Endothelial cell of umbilical vein (primary cell): ENCODE results near the gene AP2B1. TPM values are rescaled to one million over a fixed set of nuclear protein-coding genes. Genes with fewer than 3 reads are reported as not detected.

ENCODE experiments used
- BruUV-seq: library from RNA; stranded (reverse); fragments of 400-500 nt; replicated peaks from 2 replicates; lab custom pipeline; 2021; lab: Mats Ljungman, UMichigan
- CTCF ChIA-PET: fragments of 300-600, 350-600 bp; sonication (Branson Sonifier 250); formaldehyde crosslinking; loops from one replicate; lab custom pipeline; 2021; ENCODE audit warnings: antibody characterized with exemption, inconsistent platforms; lab: Charles Lee
- POLR2A ChIA-PET: fragments of 300-600, 350-600 bp; sonication (Branson Sonifier 250); formaldehyde crosslinking; loops from one replicate; lab custom pipeline; 2021; ENCODE audit warnings: antibody characterized with exemption, inconsistent platforms; lab: Charles Lee
- DNase-seq: peaks from one replicate; pipeline ENCODE4 v3.0.0-alpha.2; 2011; ENCODE audit warnings: low read depth, low spot score
- FAIRE-seq: peaks from 2 replicates; lab custom pipeline; 2011; peaks lifted over from hg19 to GRCh38; lab: Jason Lieb, UNC
- H2AFZ ChIP-seq: 2 replicates; pipeline ENCODE4 v1.6.0; 2012; ENCODE audit warnings: low read depth, low read length, control low read depth, inconsistent platforms
- H3K27ac ChIP-seq: 2 replicates; pipeline ENCODE4 v1.5.1; 2011; ENCODE audit warnings: low read depth, mild to moderate bottlenecking, control low read depth, low read length, moderate library complexity; ENCODE audit not compliant: insufficient read depth
- H3K27me3 ChIP-seq, 2 experiments: 2 replicates each; pipeline versions ENCODE4 v1.6.0 to v1.6.1; 2011; ENCODE audit warnings: low read length in 2 of 2, mixed read lengths in 1 of 2; ENCODE audit not compliant: control insufficient read depth in 2 of 2, insufficient read depth in 2 of 2
- H3K36me3 ChIP-seq, 2 experiments: 2 replicates in 1 of 2; 3 replicates in 1 of 2; pipeline ENCODE4 v1.5.1; 2011; ENCODE audit warnings: low read length in 2 of 2, mild to moderate bottlenecking in 1 of 2, moderate library complexity in 1 of 2; ENCODE audit not compliant: control insufficient read depth in 2 of 2, insufficient read depth in 2 of 2; ENCODE audit errors: extremely low read depth in 1 of 2
- H3K4me1 ChIP-seq: 3 replicates; pipeline ENCODE4 v1.5.1; 2011; ENCODE audit warnings: mild to moderate bottlenecking, low read length; ENCODE audit not compliant: control insufficient read depth, insufficient read depth; ENCODE audit errors: extremely low read depth
- H3K4me2 ChIP-seq: 2 replicates; pipeline ENCODE4 v1.6.1; 2011; ENCODE audit warnings: low read length, control low read depth, mixed read lengths; ENCODE audit not compliant: insufficient read depth
- H3K4me3 ChIP-seq, 3 experiments: fragments of 200-600 bp in 1 of 3; sonication (generic), shearing (Covaris generic) in 1 of 3; replicated peaks in 1 of 3; 2 replicates each; pipeline ENCODE4 v1.5.1; 2011 to 2016; ENCODE audit warnings: control low read depth in 3 of 3, low read length in 3 of 3, mild to moderate bottlenecking in 2 of 3, inconsistent platforms in 1 of 3, low read depth in 1 of 3, moderate library complexity in 1 of 3; ENCODE audit not compliant: insufficient read depth in 1 of 3
- H3K79me2 ChIP-seq: 2 replicates; pipeline ENCODE4 v1.6.0; 2012; ENCODE audit warnings: low read length, inconsistent platforms; ENCODE audit not compliant: control insufficient read depth, insufficient read depth
- H3K9ac ChIP-seq: replicated peaks from 2 replicates; pipeline ENCODE3; 2011; ENCODE audit warnings: low read length, control low read depth; ENCODE audit not compliant: insufficient read depth; ENCODE audit errors: extremely low read depth
- H3K9me1 ChIP-seq: replicated peaks from 3 replicates; pipeline ENCODE4 v1.6.0; 2011; ENCODE audit warnings: mild to moderate bottlenecking, low read length; ENCODE audit not compliant: control insufficient read depth, insufficient read depth; ENCODE audit errors: extremely low read depth
- H3K9me3 ChIP-seq: replicated peaks from 2 replicates; pipeline ENCODE4 v1.5.1; 2012; ENCODE audit warnings: low read length, inconsistent platforms; ENCODE audit not compliant: control insufficient read depth, insufficient read depth
- H4K20me1 ChIP-seq: replicated peaks from 2 replicates; pipeline ENCODE3; 2011; ENCODE audit warnings: mild to moderate bottlenecking, low read length; ENCODE audit not compliant: control insufficient read depth, insufficient read depth; ENCODE audit errors: extremely low read depth
- CTCF ChIP-seq, 2 donors: IDR thresholded peaks; 1 replicate in 1 of 2; 2 replicates in 1 of 2; pipeline ENCODE4 v1.5.1; 2011; ENCODE audit warnings: low read length in 2 of 2, mild to moderate bottlenecking in 2 of 2, moderate library complexity in 2 of 2, control low read depth in 1 of 2, inconsistent platforms in 1 of 2, low read depth in 1 of 2; ENCODE audit not compliant: insufficient read depth in 1 of 2; ENCODE audit errors: extremely low read depth in 1 of 2
- EZH2 ChIP-seq: IDR thresholded peaks from 2 replicates; pipeline ENCODE4 v1.6.1; 2012; ENCODE audit warnings: borderline replicate concordance, low read depth, mild to moderate bottlenecking, moderate library complexity, low read length, inconsistent platforms; ENCODE audit not compliant: severe bottlenecking
- FOS ChIP-seq: IDR thresholded peaks from 2 replicates; pipeline ENCODE4 v1.6.1; 2011; ENCODE audit warnings: mild to moderate bottlenecking, low read length, moderate library complexity, borderline replicate concordance; ENCODE audit not compliant: insufficient read depth
- GATA2 ChIP-seq: IDR thresholded peaks from 2 replicates; pipeline ENCODE4 v1.7.0; 2011; ENCODE audit warnings: low read depth, mild to moderate bottlenecking, moderate library complexity, mixed read lengths, low read length; ENCODE audit not compliant: insufficient read length, insufficient read depth
- JUN ChIP-seq: IDR thresholded peaks from 2 replicates; pipeline ENCODE4 v1.6.1; 2011; ENCODE audit warnings: borderline replicate concordance, low read depth; ENCODE audit not compliant: insufficient read length, insufficient read depth
- MAX ChIP-seq: IDR thresholded peaks from 2 replicates; pipeline ENCODE4 v1.6.1; 2011; ENCODE audit not compliant: insufficient read depth, insufficient read length
- MYC ChIP-seq: IDR thresholded peaks from one replicate; pipeline ENCODE4 v1.6.1; 2011; ENCODE audit warnings: mild to moderate bottlenecking, low read depth, low read length
- POLR2A ChIP-seq: IDR thresholded peaks from 2 replicates; pipeline ENCODE4 v1.6.1; 2012; ENCODE audit warnings: low read depth, mild to moderate bottlenecking, control low read depth, low read length
- POLR2AphosphoS5 ChIP-seq: IDR thresholded peaks from 2 replicates; pipeline ENCODE4 v1.6.1; 2012; ENCODE audit warnings: low read depth, mild to moderate bottlenecking, control low read depth, low read length, moderate library complexity; ENCODE audit not compliant: insufficient read depth
- dilution Hi-C: fragments of 300-500 bp; cut with MboI; formaldehyde crosslinking; loops from one replicate; pipeline ENCODE4 v1.15.0; 2019; ENCODE audit warnings: low sequenced_read_pairs; ENCODE audit not compliant: extremely low pct_ligation_motif_present
- intact Hi-C: fragments of 100-400 bp; cut with micrococcal nuclease; formaldehyde crosslinking; loops from one replicate; pipeline ENCODE4 v1.10.0; 2022
- polyA plus RNA-seq, 4 experiments: library from polyadenylated mRNA; depleted of rRNA in 3 of 4; stranded (reverse) in 3 of 4; unstranded in 1 of 4; fragments of >200 nt; gene quantifications; 2 replicates each; pipeline versions ENCODE4 v1.2.1 to v1.2.3, GENCODE V29; 2011 to 2012; ENCODE audit warnings: missing spikeins in 1 of 4
- total RNA-seq: library from RNA; stranded (reverse); gene quantifications from 2 replicates; pipeline ENCODE4 v1.2.3, GENCODE V29; 2021

The AP2B1 gene
- total and polyA plus RNA-seq, 2 donors (not counting 3 experiments of a cell fraction or from before 2014, with no cell fraction given): 106 to 198 TPM

GRCh38 chr17:35717475-35717874 lies 130.4 kb downstream of the AP2B1 start:
- CTCF ChIA-PET: interaction anchor here (1.1 to 1.6 kb wide), 2 partner anchors 11 to 30 kb away, joined by 3 to 7 read pairs; no protein-coding TSS in a partner anchor

More at GRCh38 chr17:35717475-35717874, 130.4 kb downstream of the AP2B1 start:
- TF ChIP-seq MYC: no peak
- no peak for TF ChIP-seq GATA2
- no peak for TF ChIP-seq POLR2A
- TF ChIP-seq CTCF (IDR thresholded peaks at IDR 0.05; ENCODE audit: extremely low read depth in 1 of 2, insufficient read depth in 1 of 2, low read depth in 1 of 2, low read length in 2 of 2): no peak
- no peak for TF ChIP-seq JUN
- TF ChIP-seq EZH2: no peak
- TF ChIP-seq MAX: no peak
- TF ChIP-seq FOS: no peak
- no peak for TF ChIP-seq POLR2AphosphoS5
- Histone ChIP-seq H4K20me1 (peaks cover 2% of the 10 kb centered on the region), H3K9me3 (no peaks in the 10 kb centered on the region), H3K36me3 (peaks cover 8 to 10% of the 10 kb centered on the region in 2 experiments), H2AFZ (no peak overlapping the region), H3K4me2 (no peak overlapping the region), H3K9ac (no peak overlapping the region), H3K27ac (no peak overlapping the region), H3K9me1 (no peaks in the 10 kb centered on the region), H3K4me1 (peaks cover 14% of the 10 kb centered on the region), H3K27me3 (no peaks in the 10 kb centered on the region), H3K79me2 (no peaks in the 10 kb centered on the region), H3K4me3 (no peak overlapping the region)
- dilution Hi-C loops (no loop called here), intact Hi-C loops (no loop called here)
- FAIRE-seq: no peak
- POLR2A ChIA-PET: no interaction called here
- DNase-seq: no peak
- BruUV-seq: no TSS peak
